IMR-90 (cell line): ENCODE results near the gene SCYGR2. TPM values are rescaled to one million over a fixed set of nuclear protein-coding genes. Genes with fewer than 3 reads are reported as not detected.

Source experiments
- ATAC-seq: fragments of 200-7000 bp; cut with Tn5 transposase; 2 replicates; pipeline ENCODE4 v1.9.1; 2020; ENCODE audit warnings: low read depth, mild to moderate bottlenecking, moderate library complexity
- BruUV-seq: library from RNA; stranded (reverse); fragments of 400-500 nt; replicated peaks from 2 replicates; lab custom pipeline; 2021; lab: Mats Ljungman, UMichigan
- CTCF ChIA-PET: fragments of 300-600 bp; formaldehyde crosslinking; extraction: SDS; loops from one replicate; lab custom pipeline; 2021; ENCODE audit warnings: antibody characterized with exemption; lab: Yijun Ruan, JAX
- POLR2A ChIA-PET: fragments of 300-600 bp; sonication (Branson Sonifier 250); formaldehyde crosslinking; loops from one replicate; lab custom pipeline; 2022; ENCODE audit warnings: antibody characterized with exemption; ENCODE audit not compliant: unreplicated experiment; lab: Charles Lee
- DNase-seq: peaks from one replicate; pipeline ENCODE4 v3.0.0; 2013
- H2AFZ ChIP-seq: replicated peaks from 2 replicates; pipeline ENCODE3; 2013; ENCODE audit warnings: low read length, mild to moderate bottlenecking; ENCODE audit not compliant: poor library complexity
- H2AK5ac ChIP-seq: 2 replicates; pipeline ENCODE4 v1.6.1; 2013; ENCODE audit warnings: low read depth, low read length, inconsistent platforms
- H2AK9ac ChIP-seq: replicated peaks from 2 replicates; pipeline ENCODE3; 2013; ENCODE audit warnings: mild to moderate bottlenecking, low read depth, low read length, moderate library complexity; ENCODE audit not compliant: poor library complexity
- H2BK120ac ChIP-seq: 2 replicates; pipeline ENCODE4 v1.6.1; 2013; ENCODE audit warnings: low read depth, low read length, inconsistent platforms
- H2BK15ac ChIP-seq: 3 replicates; pipeline ENCODE4 v1.6.1; 2013; ENCODE audit warnings: low read depth, low read length, inconsistent platforms
- H2BK20ac ChIP-seq: 2 replicates; pipeline ENCODE4 v1.6.1; 2013; ENCODE audit warnings: low read depth, mild to moderate bottlenecking, inconsistent platforms, low read length, moderate library complexity
- H2BK5ac ChIP-seq: 2 replicates; pipeline ENCODE4 v1.6.1; 2013; ENCODE audit warnings: mild to moderate bottlenecking, low read depth, low read length, inconsistent platforms; ENCODE audit not compliant: poor library complexity, severe bottlenecking
- H3K14ac ChIP-seq: replicated peaks from 2 replicates; pipeline ENCODE4 v1.6.1; 2013; ENCODE audit warnings: low read depth, low read length, inconsistent platforms
- H3K18ac ChIP-seq: 2 replicates; pipeline ENCODE4 v1.6.1; 2013; ENCODE audit warnings: low read depth, low read length, control low read depth
- H3K23ac ChIP-seq: 2 replicates; pipeline ENCODE4 v1.6.1; 2013; ENCODE audit warnings: low read depth, low read length, inconsistent platforms
- H3K27ac ChIP-seq: 2 replicates; pipeline ENCODE4 v1.5.1; 2013; ENCODE audit warnings: mild to moderate bottlenecking, control low read depth, low read length; ENCODE audit not compliant: insufficient read depth
- H3K27me3 ChIP-seq: 2 replicates; pipeline ENCODE4 v1.6.1; 2013; ENCODE audit warnings: low read length; ENCODE audit not compliant: control insufficient read depth, insufficient read depth
- H3K36me3 ChIP-seq: 2 replicates; pipeline ENCODE4 v1.6.1; 2013; ENCODE audit warnings: low read length, mixed read lengths; ENCODE audit not compliant: control insufficient read depth, insufficient read depth
- H3K4ac ChIP-seq: 2 replicates; pipeline ENCODE4 v1.6.1; 2013; ENCODE audit warnings: low read depth, low read length, inconsistent platforms
- H3K4me1 ChIP-seq: 2 replicates; pipeline ENCODE4 v1.6.1; 2013; ENCODE audit warnings: low read length, mixed read lengths; ENCODE audit not compliant: control insufficient read depth, insufficient read depth
- H3K4me2 ChIP-seq: 2 replicates; pipeline ENCODE4 v1.6.1; 2013; ENCODE audit warnings: low read depth, mild to moderate bottlenecking, control low read depth, low read length, moderate library complexity
- H3K4me3 ChIP-seq: 2 replicates; pipeline ENCODE4 v1.5.1; 2013; ENCODE audit warnings: low read depth, mild to moderate bottlenecking, control low read depth, low read length, moderate library complexity; ENCODE audit not compliant: insufficient read depth
- H3K56ac ChIP-seq: 2 replicates; pipeline ENCODE4 v1.6.1; 2013; ENCODE audit warnings: low read length, inconsistent platforms; ENCODE audit not compliant: insufficient read depth; ENCODE audit errors: extremely low read depth
- H3K79me1 ChIP-seq, 2 experiments: 2 replicates each; pipeline ENCODE4 v1.6.1; 2013; ENCODE audit warnings: low read length in 2 of 2, inconsistent platforms in 1 of 2, low read depth in 1 of 2
- H3K9ac ChIP-seq: 2 replicates; pipeline ENCODE4 v1.6.1; 2013; ENCODE audit warnings: low read depth, low read length, control low read depth
- H3K9me1 ChIP-seq: 2 replicates; pipeline ENCODE4 v1.6.1; 2013; ENCODE audit warnings: low read length, inconsistent platforms; ENCODE audit not compliant: insufficient read depth
- H3K9me3 ChIP-seq: 2 replicates; pipeline ENCODE4 v1.6.1; 2013; ENCODE audit warnings: low read length; ENCODE audit not compliant: control insufficient read depth, insufficient read depth
- H4K20me1 ChIP-seq: 2 replicates; pipeline ENCODE4 v1.6.1; 2013; ENCODE audit warnings: low read length, inconsistent platforms; ENCODE audit not compliant: insufficient read depth
- H4K5ac ChIP-seq: 2 replicates; pipeline ENCODE4 v1.6.1; 2013; ENCODE audit warnings: mild to moderate bottlenecking, low read depth, low read length, control low read depth
- H4K8ac ChIP-seq, 2 experiments: 2 replicates each; pipeline ENCODE4 v1.6.1; 2013; ENCODE audit warnings: low read depth in 2 of 2, low read length in 2 of 2, control low read depth in 1 of 2, inconsistent platforms in 1 of 2
- H4K91ac ChIP-seq: 2 replicates; pipeline ENCODE4 v1.6.1; 2013; ENCODE audit warnings: low read depth, low read length, inconsistent platforms; ENCODE audit not compliant: insufficient read depth
- BHLHE40 ChIP-seq: fragments of 150-350 bp; IDR thresholded peaks from 2 replicates; pipeline ENCODE4 v1.6.1; 2016; ENCODE audit warnings: mild to moderate bottlenecking, low read depth, low read length
- CEBPB ChIP-seq: IDR thresholded peaks from 2 replicates; pipeline ENCODE4 v1.6.1; 2012; ENCODE audit warnings: low read depth, low read length, improper control_type of control experiment
- CHD1 ChIP-seq: IDR thresholded peaks from 2 replicates; pipeline ENCODE4 v1.6.1; 2012; ENCODE audit warnings: low read depth, low read length, improper control_type of control experiment
- MAFK ChIP-seq: IDR thresholded peaks from 2 replicates; pipeline ENCODE4 v1.6.1; 2012; ENCODE audit warnings: low read depth, low read length, improper control_type of control experiment
- MAZ ChIP-seq: IDR thresholded peaks from 2 replicates; pipeline ENCODE4 v1.6.1; 2012; ENCODE audit warnings: low read depth, mild to moderate bottlenecking, low read length, improper control_type of control experiment, moderate library complexity, borderline replicate concordance
- MXI1 ChIP-seq: IDR thresholded peaks from 2 replicates; pipeline ENCODE4 v1.6.1; 2012; ENCODE audit warnings: low read depth, mild to moderate bottlenecking, low read length, moderate library complexity, borderline replicate concordance
- NFE2L2 ChIP-seq: fragments of 150-350 bp; IDR thresholded peaks from 2 replicates; pipeline ENCODE4 v1.6.1; 2016; ENCODE audit warnings: low read depth, mild to moderate bottlenecking, low read length
- POLR2A ChIP-seq: IDR thresholded peaks from 2 replicates; pipeline ENCODE4 v1.6.1; 2012; ENCODE audit warnings: mild to moderate bottlenecking, low read depth, low read length
- RAD21 ChIP-seq: IDR thresholded peaks from 2 replicates; pipeline ENCODE4 v1.6.1; 2012; ENCODE audit warnings: low read length, improper control_type of control experiment
- RFX5 ChIP-seq: IDR thresholded peaks from 2 replicates; pipeline ENCODE4 v1.8.0; 2012; ENCODE audit warnings: low read depth, mild to moderate bottlenecking, low read length, moderate library complexity
- WGBS, 2 experiments: methylation state at CpG; one replicate each; pipeline versions ENCODE4 v1.1.5 to v1.1.7; 2013; ENCODE audit warnings: missing lambda C conversion rate in 2 of 2; ENCODE audit not compliant: insufficient read length in 1 of 2; ENCODE audit errors: extremely low coverage in 2 of 2; 5-methylcytosine and 5-hydroxymethylcytosine counted together
- dilution Hi-C: fragments of 300-500 bp; cut with HindIII; formaldehyde crosslinking; loops from one replicate; pipeline ENCODE4 v1.14.3; 2018; ENCODE audit warnings: low sequenced_read_pairs; ENCODE audit not compliant: unreplicated experiment
- in situ Hi-C: fragments of 300-500 bp; cut with MboI; formaldehyde crosslinking; loops from 3 replicates; pipeline ENCODE4 v1.14.3; 2019; ENCODE audit warnings: low sequenced_read_pairs, inconsistent platforms, mixed read lengths
- intact Hi-C: fragments of 100-400 bp; cut with micrococcal nuclease; formaldehyde crosslinking; loops from 2 replicates; pipeline ENCODE4 v1.10.0; 2022
- polyA plus RNA-seq, 3 experiments: library from polyadenylated mRNA; depleted of rRNA; stranded (reverse); fragments of >200 nt; gene quantifications; 2 replicates each; pipeline ENCODE4 v1.2.3, GENCODE V29; 2012; ENCODE audit warnings: low replicate concordance in 1 of 3
- total RNA-seq: library from RNA; depleted of rRNA; stranded (reverse); fragments of >200 nt; gene quantifications from 2 replicates; pipeline ENCODE4 v1.2.3, GENCODE V29; 2012
- TF ChIP-seq, protein P1 (sequence below): fragments of 150-350 bp; IDR thresholded peaks from 2 replicates; pipeline ENCODE4 v1.6.1; 2016; ENCODE audit warnings: low read depth, mild to moderate bottlenecking, low read length, moderate library complexity, borderline replicate concordance
- TF ChIP-seq, protein P2 (sequence below): conservative IDR thresholded peaks from 2 replicates; pipeline ENCODE4 v1.5.1; 2012; ENCODE audit warnings: mild to moderate bottlenecking, low read depth, low read length, improper control_type of control experiment
- TF ChIP-seq, protein P3 (sequence below): fragments of 150-350 bp; IDR thresholded peaks from 2 replicates; pipeline ENCODE4 v1.6.1; 2017; ENCODE audit warnings: mild to moderate bottlenecking, antibody characterized with exemption, low read length, low read depth

Gene SCYGR2
- total and polyA plus RNA-seq, 2 of the 4 experiments (the other 2 are of a cell fraction): not detected

DNA sequence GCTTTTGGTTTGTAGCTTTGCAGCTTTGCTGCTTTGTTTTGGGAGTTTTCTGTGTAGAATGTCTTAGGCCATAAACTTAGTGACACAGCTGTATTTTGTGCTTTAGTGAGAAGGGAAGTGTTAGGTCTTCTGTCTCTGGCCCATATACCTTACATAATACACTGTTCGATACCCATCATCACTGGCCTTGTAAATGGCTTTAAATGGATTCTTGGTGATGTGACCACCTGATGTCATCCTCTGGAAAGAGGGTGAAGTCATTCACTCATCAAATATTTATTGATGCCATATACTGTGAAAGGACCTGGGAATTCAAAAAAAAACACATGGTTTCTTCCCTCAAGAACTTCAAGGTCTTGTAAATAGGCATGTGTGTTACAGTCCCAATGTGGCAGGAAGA lies 18.9 kb upstream of the SCYGR2 start:
- Histone ChIP-seq H3K4me3 (no peak overlapping the region), H3K27ac (no peak overlapping the region), H2BK15ac (no peak overlapping the region), H2BK20ac (no peak overlapping the region), H4K5ac (no peak overlapping the region), H3K23ac (no peak overlapping the region), H2AK9ac (no peak overlapping the region), H3K9ac (no peak overlapping the region), H3K56ac (no peak overlapping the region), H3K27me3 (peaks cover 2% of the 10 kb centered on the region), H3K14ac (no peak overlapping the region), H2BK120ac (no peak overlapping the region), H2BK5ac (no peak overlapping the region), H3K9me3 (peaks cover 5% of the 10 kb centered on the region), H2AK5ac (no peak overlapping the region), H4K20me1 (no peaks in the 10 kb centered on the region), H3K36me3 (no peaks in the 10 kb centered on the region), H4K91ac (no peak overlapping the region), H3K4me2 (no peak overlapping the region), H4K8ac (no peak overlapping the region), H3K9me1 (0 out of 2 replicates have a peak, but pooled peaks cover 2% of the 10 kb centered on the region), H3K79me1 (no peaks in the 10 kb centered on the region), H2AFZ (no peak overlapping the region), H3K4me1 (no peaks in the 10 kb centered on the region), H3K18ac (no peak overlapping the region), H3K4ac (no peak overlapping the region)
- in situ Hi-C loops: no loop called here
- CTCF ChIA-PET: interaction anchor here (0.5 kb wide), 1 partner anchor 100 kb away, joined by 4 read pairs; no protein-coding TSS in a partner anchor
- WGBS, 2 experiments: no CpG with 5 or more reads among the region's 1 CpG
- POLR2A ChIA-PET: no interaction called here
- BruUV-seq: no TSS peak
- dilution Hi-C loops: no loop called here
- intact Hi-C loops: no loop called here
- TF ChIP-seq, protein P1, sequence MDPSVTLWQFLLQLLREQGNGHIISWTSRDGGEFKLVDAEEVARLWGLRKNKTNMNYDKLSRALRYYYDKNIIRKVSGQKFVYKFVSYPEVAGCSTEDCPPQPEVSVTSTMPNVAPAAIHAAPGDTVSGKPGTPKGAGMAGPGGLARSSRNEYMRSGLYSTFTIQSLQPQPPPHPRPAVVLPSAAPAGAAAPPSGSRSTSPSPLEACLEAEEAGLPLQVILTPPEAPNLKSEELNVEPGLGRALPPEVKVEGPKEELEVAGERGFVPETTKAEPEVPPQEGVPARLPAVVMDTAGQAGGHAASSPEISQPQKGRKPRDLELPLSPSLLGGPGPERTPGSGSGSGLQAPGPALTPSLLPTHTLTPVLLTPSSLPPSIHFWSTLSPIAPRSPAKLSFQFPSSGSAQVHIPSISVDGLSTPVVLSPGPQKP: no peak
- TF ChIP-seq NFE2L2 (no peak), MAFK (no peak), RFX5 (no peak), BHLHE40 (no peak), CHD1 (no peak), CEBPB (no peak), MAZ (no peak), MXI1 (no peak), RAD21 (no peak), POLR2A (no peak)
- TF ChIP-seq, protein P2, sequence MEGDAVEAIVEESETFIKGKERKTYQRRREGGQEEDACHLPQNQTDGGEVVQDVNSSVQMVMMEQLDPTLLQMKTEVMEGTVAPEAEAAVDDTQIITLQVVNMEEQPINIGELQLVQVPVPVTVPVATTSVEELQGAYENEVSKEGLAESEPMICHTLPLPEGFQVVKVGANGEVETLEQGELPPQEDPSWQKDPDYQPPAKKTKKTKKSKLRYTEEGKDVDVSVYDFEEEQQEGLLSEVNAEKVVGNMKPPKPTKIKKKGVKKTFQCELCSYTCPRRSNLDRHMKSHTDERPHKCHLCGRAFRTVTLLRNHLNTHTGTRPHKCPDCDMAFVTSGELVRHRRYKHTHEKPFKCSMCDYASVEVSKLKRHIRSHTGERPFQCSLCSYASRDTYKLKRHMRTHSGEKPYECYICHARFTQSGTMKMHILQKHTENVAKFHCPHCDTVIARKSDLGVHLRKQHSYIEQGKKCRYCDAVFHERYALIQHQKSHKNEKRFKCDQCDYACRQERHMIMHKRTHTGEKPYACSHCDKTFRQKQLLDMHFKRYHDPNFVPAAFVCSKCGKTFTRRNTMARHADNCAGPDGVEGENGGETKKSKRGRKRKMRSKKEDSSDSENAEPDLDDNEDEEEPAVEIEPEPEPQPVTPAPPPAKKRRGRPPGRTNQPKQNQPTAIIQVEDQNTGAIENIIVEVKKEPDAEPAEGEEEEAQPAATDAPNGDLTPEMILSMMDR: no peak
- TF ChIP-seq, protein P3, sequence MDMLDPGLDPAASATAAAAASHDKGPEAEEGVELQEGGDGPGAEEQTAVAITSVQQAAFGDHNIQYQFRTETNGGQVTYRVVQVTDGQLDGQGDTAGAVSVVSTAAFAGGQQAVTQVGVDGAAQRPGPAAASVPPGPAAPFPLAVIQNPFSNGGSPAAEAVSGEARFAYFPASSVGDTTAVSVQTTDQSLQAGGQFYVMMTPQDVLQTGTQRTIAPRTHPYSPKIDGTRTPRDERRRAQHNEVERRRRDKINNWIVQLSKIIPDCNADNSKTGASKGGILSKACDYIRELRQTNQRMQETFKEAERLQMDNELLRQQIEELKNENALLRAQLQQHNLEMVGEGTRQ: no peak
- DNase-seq (no peak), ATAC-seq (no peak)
